Left lobe of liver (tissue), 2 donors: ENCODE measurements around the gene SNAP47. TPM values are rescaled to one million over a fixed set of nuclear protein-coding genes. Genes with fewer than 3 reads are reported as not detected.

Source experiments
- ATAC-seq: fragments of 200-7000 bp; cut with Tn5 transposase; one replicate; pipeline ENCODE4 v1.9.1; 2020; ENCODE audit warnings: mild to moderate bottlenecking, moderate library complexity
- DNase-seq: peaks from one replicate; pipeline ENCODE4 v3.0.0-alpha.2; 2020; ENCODE audit warnings: low spot score
- total RNA-seq: library from RNA; stranded (reverse); gene quantifications from one replicate; pipeline ENCODE4 v1.2.1, GENCODE V29; 2021
- donor health status: DM: no; HTN: no; CAD: no; lungs with moderate emphysema.
- donor health status: DM: no; HTN: yes; CAD: no.

SNAP47 gene
- total RNA-seq, 1 donor from 2014 or later = 35.8 TPM

GRCh38 chr1:227795732-227796131, 60.5 kb downstream of the SNAP47 start:
- no peak for ATAC-seq
- DNase-seq = no peak

- DNase-seq (no peak), ATAC-seq (no peak)
Observed at GRCh38 chr1:227796359-227796915, 61.2 kb downstream of the SNAP47 start.

- no peak for DNase-seq
- no peak for ATAC-seq
Observed at GRCh38 chr1:227797144-227797543, 61.9 kb downstream of the SNAP47 start.

GRCh38 chr1:227797625-227798024, 62.4 kb downstream of the SNAP47 start:
- ATAC-seq (no peak), DNase-seq (no peak)

GRCh38 chr1:227798078-227798802, 63.0 kb downstream of the SNAP47 start:
- ATAC-seq (no peak), DNase-seq (no peak)

GRCh38 chr1:227799756-227800155, 64.5 kb downstream of the SNAP47 start:
- DNase-seq = no peak
- no peak for ATAC-seq

- ATAC-seq = no peak
- DNase-seq = no peak
Observed at GRCh38 chr1:227803933-227804332, 68.7 kb downstream of the SNAP47 start.

- ATAC-seq = no peak
- DNase-seq = no peak
Observed at GRCh38 chr1:227805606-227806197, 70.5 kb downstream of the SNAP47 start.

- DNase-seq (no peak), ATAC-seq (no peak)
Observed at GRCh38 chr1:227808566-227808965, 73.3 kb downstream of the SNAP47 start.

- DNase-seq (no peak), ATAC-seq (no peak)
Observed at GRCh38 chr1:227809026-227809425, 73.8 kb downstream of the SNAP47 start.

GRCh38 chr1:227813962-227814361, 78.7 kb downstream of the SNAP47 start:
- no peak for DNase-seq
- no peak for ATAC-seq

GRCh38 chr1:227815468-227816409, 80.5 kb downstream of the SNAP47 start, which contains the start of gene PRSS38:
Gene PRSS38 (plus strand): TSS chr1:227815675. CDS start chr1:227815717, 42 bp downstream.
- DNase-seq = no peak
- no peak for ATAC-seq

GRCh38 chr1:227816750-227817446, 81.7 kb downstream of the SNAP47 start:
- ATAC-seq (no peak), DNase-seq (no peak)

- ATAC-seq = no peak
- DNase-seq = no peak
Observed at GRCh38 chr1:227823537-227823936, 88.3 kb downstream of the SNAP47 start.

GRCh38 chr1:227824204-227824603, 89.0 kb downstream of the SNAP47 start:
- DNase-seq = no peak

GRCh38 chr1:227828786-227829185, 93.6 kb downstream of the SNAP47 start:
- no peak for ATAC-seq
- DNase-seq = no peak

More at GRCh38 chr1:227824204-227824603, 89.0 kb downstream of the SNAP47 start:
- ATAC-seq = no peak
